Heart left ventricle (tissue), 13 donors: Measurements from ENCODE around the gene HYAL1.

ENCODE experiments used
- POLR2A ChIP-seq, 2 donors: fragments of 450-650 bp; IDR thresholded peaks; one replicate each; pipeline ENCODE4 v1.6.1; 2017; ENCODE audit warnings: antibody characterized with exemption in 2 of 2, mild to moderate bottlenecking in 2 of 2, moderate library complexity in 2 of 2
- TF ChIP-seq, protein P1 (sequence below), 12 donors: fragments of 200-600 bp; sonication (generic) in 4 of 12; IDR thresholded peaks; one replicate each; pipeline versions ENCODE4 v1.5.0 to v1.8.0; 2018 to 2022; ENCODE audit warnings: antibody characterized with exemption in 12 of 12, mild to moderate bottlenecking in 5 of 12
- donor health status: ischemic (EF 13 %, LVEDD 7.1; RV severe dilation, severe dysfunction).
- donor health status: DM: no; HTN: yes; CAD: no.
- donor health status: DM: no; HTN: no; CAD: no.
- donor health status: ischemic (EF 25% LVEDD 6.9; RV normal size, moderate dysfunction).
- donor health status: ischemic (EF 25% LVEDD 5.7; RV mildly dilated, moderate dysfunction).
- donor health status: ischemic (EF 35%, LVEDD 5.7; RV mildly dilated, moderate dysfunction).
- donor health status: nonischemic (EF 11% LVEDD 7.7; RV severe dilation, severe dysfunction).
- donor health status: DM: yes; HTN: yes; CAD: no.
- donor health status: PGD.
- donor health status: ischemic (EF 29% LVEDD 5.4; RV normal size, mild dysfunction).
- donor health status: nonischemic (EF 23%, LVEDD 6.1; RV moderate dilation, normal function).

DNA sequence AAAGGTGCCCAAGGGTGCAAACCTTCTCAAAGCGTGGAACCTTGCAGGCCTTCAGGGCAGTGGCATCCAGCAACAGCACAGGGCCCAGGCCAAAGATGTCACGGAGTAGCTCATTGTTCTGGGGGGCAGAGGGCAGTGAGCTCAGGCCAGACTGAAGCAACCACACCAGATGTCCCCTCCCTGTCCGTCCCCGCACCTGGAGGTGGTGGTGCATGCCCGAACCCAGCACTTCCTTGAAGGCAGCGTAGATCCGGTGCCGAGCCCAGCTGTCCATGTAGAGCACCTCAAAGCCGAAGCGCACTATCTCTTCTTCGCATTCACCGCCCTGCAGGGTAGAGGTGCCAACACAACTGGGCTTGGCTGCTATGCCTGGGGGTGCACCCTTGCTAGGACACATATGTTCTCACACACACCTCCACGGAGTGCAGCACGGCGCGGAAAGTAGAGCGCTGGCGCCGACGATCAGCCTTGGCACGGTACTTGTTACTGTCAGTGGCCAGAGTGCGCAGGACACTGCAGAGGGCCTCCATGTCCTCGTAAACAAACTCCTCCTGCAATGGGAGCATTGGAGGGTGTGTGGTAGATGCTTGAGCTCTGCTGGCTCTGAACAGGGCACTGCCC, 14.9 kb downstream of the HYAL1 start:
- TF ChIP-seq, protein P1, sequence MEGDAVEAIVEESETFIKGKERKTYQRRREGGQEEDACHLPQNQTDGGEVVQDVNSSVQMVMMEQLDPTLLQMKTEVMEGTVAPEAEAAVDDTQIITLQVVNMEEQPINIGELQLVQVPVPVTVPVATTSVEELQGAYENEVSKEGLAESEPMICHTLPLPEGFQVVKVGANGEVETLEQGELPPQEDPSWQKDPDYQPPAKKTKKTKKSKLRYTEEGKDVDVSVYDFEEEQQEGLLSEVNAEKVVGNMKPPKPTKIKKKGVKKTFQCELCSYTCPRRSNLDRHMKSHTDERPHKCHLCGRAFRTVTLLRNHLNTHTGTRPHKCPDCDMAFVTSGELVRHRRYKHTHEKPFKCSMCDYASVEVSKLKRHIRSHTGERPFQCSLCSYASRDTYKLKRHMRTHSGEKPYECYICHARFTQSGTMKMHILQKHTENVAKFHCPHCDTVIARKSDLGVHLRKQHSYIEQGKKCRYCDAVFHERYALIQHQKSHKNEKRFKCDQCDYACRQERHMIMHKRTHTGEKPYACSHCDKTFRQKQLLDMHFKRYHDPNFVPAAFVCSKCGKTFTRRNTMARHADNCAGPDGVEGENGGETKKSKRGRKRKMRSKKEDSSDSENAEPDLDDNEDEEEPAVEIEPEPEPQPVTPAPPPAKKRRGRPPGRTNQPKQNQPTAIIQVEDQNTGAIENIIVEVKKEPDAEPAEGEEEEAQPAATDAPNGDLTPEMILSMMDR (IDR thresholded peaks at IDR 0.05): no peak
- TF ChIP-seq POLR2A (IDR thresholded peaks at IDR 0.05): no peak
